GM12878 (cell line): ENCODE results near the gene TLDC2.
A peak's percentile ranks its signal among the peaks of the same experiment; 100 is the strongest.

ENCODE experiments used
- MTA3 ChIP-seq: IDR thresholded peaks from 2 replicates; pipeline ENCODE4 v1.6.1; 2012; ENCODE audit warnings: low read length, inconsistent platforms, borderline replicate concordance
- NR2C1 ChIP-seq: fragments of 450-650 bp; IDR thresholded peaks from 2 replicates; pipeline ENCODE4 v1.6.1; 2017; ENCODE audit warnings: antibody characterized with exemption, mild to moderate bottlenecking, moderate library complexity
- RCOR1 ChIP-seq: conservative IDR thresholded peaks from 2 replicates; pipeline ENCODE4 v1.6.1; 2012; ENCODE audit warnings: low read depth, low read length, improper control_type of control experiment
- SIX5 ChIP-seq: IDR thresholded peaks from 2 replicates; pipeline ENCODE4 v1.6.1; 2011; ENCODE audit warnings: mild to moderate bottlenecking, low read depth, low read length, moderate library complexity; ENCODE audit not compliant: severe bottlenecking
- TCF12 ChIP-seq: IDR thresholded peaks from 2 replicates; pipeline ENCODE4 v1.6.1; 2011; ENCODE audit warnings: low read depth, mild to moderate bottlenecking, low read length
- TF ChIP-seq, protein P1 (sequence below), 3 experiments: IDR thresholded peaks in 2 of 3; conservative IDR thresholded peaks in 1 of 3; 2 replicates each; pipeline ENCODE4 v1.5.1; 2011; ENCODE audit warnings: low read depth in 3 of 3, low read length in 3 of 3, mild to moderate bottlenecking in 3 of 3, control low read depth in 2 of 3, moderate library complexity in 2 of 3, inconsistent platforms in 1 of 3, mixed read lengths in 1 of 3; ENCODE audit not compliant: control insufficient read depth in 2 of 3, insufficient read depth in 1 of 3; ENCODE audit errors: extremely low read depth in 1 of 3

DNA sequence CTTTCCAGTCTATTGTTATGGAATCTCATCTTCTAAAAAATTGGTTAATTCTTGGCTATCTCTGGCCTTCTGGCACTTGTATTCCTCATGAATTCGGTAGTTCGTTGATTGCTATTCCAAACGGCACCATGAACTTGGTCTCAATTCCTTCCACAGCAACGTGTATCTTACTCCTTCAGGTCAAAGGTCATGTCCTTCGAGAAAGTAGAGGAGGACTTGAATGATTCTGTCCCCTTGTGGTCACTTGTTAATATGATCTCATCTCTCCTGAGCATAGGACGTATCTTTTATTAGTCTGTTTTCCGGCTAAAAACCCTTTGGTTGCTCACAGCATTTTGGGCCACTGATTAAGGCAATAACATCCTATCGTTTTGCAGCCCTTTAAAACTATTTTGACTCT, 9.4 kb downstream of the TLDC2 start:
- TF ChIP-seq SIX5 (no peak), TCF12 (no peak), NR2C1 (peak; percentile 74), RCOR1 (no peak), MTA3 (no peak)
- TF ChIP-seq, protein P1, sequence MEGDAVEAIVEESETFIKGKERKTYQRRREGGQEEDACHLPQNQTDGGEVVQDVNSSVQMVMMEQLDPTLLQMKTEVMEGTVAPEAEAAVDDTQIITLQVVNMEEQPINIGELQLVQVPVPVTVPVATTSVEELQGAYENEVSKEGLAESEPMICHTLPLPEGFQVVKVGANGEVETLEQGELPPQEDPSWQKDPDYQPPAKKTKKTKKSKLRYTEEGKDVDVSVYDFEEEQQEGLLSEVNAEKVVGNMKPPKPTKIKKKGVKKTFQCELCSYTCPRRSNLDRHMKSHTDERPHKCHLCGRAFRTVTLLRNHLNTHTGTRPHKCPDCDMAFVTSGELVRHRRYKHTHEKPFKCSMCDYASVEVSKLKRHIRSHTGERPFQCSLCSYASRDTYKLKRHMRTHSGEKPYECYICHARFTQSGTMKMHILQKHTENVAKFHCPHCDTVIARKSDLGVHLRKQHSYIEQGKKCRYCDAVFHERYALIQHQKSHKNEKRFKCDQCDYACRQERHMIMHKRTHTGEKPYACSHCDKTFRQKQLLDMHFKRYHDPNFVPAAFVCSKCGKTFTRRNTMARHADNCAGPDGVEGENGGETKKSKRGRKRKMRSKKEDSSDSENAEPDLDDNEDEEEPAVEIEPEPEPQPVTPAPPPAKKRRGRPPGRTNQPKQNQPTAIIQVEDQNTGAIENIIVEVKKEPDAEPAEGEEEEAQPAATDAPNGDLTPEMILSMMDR (IDR thresholded peaks at IDR 0.05 in 2 of 3, conservative IDR thresholded peaks at IDR 0.05 in 1 of 3; ENCODE audit: control insufficient read depth in 2 of 3, extremely low read depth in 1 of 3, insufficient read depth in 1 of 3, low read depth in 3 of 3, low read length in 3 of 3), result no peak
